HAP-1 (cell line): Measurements from ENCODE around the gene CAMK1D.

Experiments used
- DNase-seq, 2 experiments: peaks; one replicate each; pipeline ENCODE4 v3.0.0-alpha.2; 2016 to 2020; ENCODE audit warnings: low spot score in 2 of 2
- H3K27me3 ChIP-seq: fragments of 250-450 bp; sonication (Bioruptor Pico); 2 replicates; pipeline ENCODE4 v1.5.1; 2020; ENCODE audit warnings: low read depth, mild to moderate bottlenecking, moderate library complexity
- H3K36me3 ChIP-seq: fragments of 250-450 bp; sonication (Bioruptor Pico); replicated peaks from 2 replicates; pipeline ENCODE4 v1.5.1; 2020; ENCODE audit warnings: mild to moderate bottlenecking
- H3K4me1 ChIP-seq: fragments of 250-450 bp; sonication (Bioruptor Pico); 2 replicates; pipeline ENCODE4 v1.5.1; 2020; ENCODE audit warnings: mild to moderate bottlenecking
- H3K4me3 ChIP-seq: fragments of 250-450 bp; sonication (Bioruptor Pico); 2 replicates; pipeline ENCODE4 v1.5.1; 2020; ENCODE audit warnings: mild to moderate bottlenecking, moderate library complexity
- H3K9me3 ChIP-seq: fragments of 250-450 bp; sonication (Bioruptor Pico); 2 replicates; pipeline ENCODE4 v1.5.1; 2020; ENCODE audit warnings: mild to moderate bottlenecking, moderate library complexity
- in situ Hi-C: fragments of 300-500 bp; cut with MboI; formaldehyde crosslinking; loops from 3 replicates; pipeline ENCODE4 v1.14.3; 2020; ENCODE audit warnings: low sequenced_read_pairs, inconsistent platforms, mixed read lengths

CAMK1D gene

DNA sequence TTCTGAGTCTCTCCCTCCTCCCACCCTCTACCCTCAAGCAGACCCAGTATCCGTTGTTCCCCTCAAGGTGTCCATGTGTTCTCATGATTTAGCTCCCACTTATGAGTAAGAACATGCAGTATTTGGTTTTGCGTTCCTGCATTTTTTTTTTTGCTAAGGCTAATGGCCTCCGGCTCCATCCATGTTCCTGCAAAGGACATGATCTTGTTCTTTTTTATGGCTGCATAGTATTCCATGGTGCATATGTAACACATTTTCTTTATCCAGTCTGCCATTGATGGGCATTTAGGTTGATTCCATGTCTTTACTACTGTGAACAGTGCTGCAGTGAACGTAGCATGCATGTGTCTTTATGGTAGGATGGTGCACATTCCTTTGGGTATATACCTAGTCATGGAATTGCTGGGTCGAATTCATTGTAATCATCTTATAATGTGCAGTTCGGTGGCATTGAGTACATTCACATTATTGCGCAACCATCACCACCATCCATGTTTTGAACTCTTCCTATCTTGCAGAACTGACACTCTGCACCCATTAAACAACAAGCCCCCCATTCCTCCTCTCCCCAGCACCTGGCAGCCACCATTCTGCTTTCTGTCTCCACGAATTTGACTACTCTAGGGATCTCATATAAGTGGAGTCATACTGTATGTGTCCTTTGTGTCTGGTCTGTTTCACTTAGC is 125.5 kb downstream of the CAMK1D start:
- no peaks in the 10 kb centered on the region for H3K27me3 ChIP-seq
- no peak overlapping the region for H3K4me3 ChIP-seq
- no peaks in the 10 kb centered on the region for H3K36me3 ChIP-seq
- DNase-seq: no peak
- H3K9me3 ChIP-seq: no peaks in the 10 kb centered on the region
- in situ Hi-C loops: no loop called here
- no peaks in the 10 kb centered on the region for H3K4me1 ChIP-seq

DNA sequence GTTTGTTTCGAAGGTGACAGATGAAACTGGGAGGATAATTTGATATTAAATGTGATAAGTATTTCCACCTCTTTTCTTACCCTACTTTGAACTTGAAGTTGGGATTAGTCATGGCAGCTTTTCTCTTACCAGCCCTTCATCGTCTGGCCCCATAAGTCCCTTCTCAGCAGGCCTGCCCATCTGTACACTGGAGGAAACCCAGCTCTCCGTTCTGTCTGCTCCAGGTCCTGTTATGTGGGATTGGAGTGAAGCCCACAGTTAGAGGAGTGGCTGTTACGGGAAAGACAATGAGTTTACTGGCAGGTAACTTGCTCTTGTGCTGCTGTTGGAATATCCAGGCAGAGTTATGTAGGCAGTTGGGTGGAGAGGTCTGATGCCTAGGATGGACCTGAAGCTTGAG is 127.3 kb downstream of the CAMK1D start:
- no peaks in the 10 kb centered on the region for H3K36me3 ChIP-seq
- in situ Hi-C loops: no loop called here
- DNase-seq: no peak
- peaks cover 4% of the 10 kb centered on the region for H3K4me1 ChIP-seq
- H3K9me3 ChIP-seq: no peaks in the 10 kb centered on the region
- H3K27me3 ChIP-seq: no peaks in the 10 kb centered on the region
- H3K4me3 ChIP-seq: no peak overlapping the region

DNA sequence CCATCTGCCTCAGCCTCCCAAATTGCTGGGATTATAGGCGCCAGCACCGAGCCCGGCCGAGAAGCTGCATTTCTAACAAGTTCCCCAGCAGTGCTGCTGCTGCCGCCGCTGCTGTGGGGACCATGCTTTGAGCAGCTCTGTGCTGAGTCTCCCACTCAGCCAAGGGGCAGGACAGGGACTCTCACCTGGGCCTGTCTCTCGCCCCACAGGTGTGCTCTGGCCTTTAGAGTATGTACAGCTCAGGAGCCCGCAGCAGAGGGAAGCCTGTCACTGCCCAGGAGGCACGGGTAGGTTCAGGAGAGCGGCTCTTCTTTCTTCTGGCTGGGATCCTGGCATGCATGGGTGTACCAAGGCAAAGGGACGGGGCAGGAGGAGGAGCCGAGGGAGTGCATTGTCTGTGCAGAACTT is 130.1 kb downstream of the CAMK1D start:
- H3K4me3 ChIP-seq: no peak overlapping the region
- no peak for DNase-seq
- peaks cover 16% of the 10 kb centered on the region for H3K4me1 ChIP-seq
- no peaks in the 10 kb centered on the region for H3K9me3 ChIP-seq
- no peaks in the 10 kb centered on the region for H3K27me3 ChIP-seq
- in situ Hi-C loops: no loop called here
- H3K36me3 ChIP-seq: no peaks in the 10 kb centered on the region

DNA sequence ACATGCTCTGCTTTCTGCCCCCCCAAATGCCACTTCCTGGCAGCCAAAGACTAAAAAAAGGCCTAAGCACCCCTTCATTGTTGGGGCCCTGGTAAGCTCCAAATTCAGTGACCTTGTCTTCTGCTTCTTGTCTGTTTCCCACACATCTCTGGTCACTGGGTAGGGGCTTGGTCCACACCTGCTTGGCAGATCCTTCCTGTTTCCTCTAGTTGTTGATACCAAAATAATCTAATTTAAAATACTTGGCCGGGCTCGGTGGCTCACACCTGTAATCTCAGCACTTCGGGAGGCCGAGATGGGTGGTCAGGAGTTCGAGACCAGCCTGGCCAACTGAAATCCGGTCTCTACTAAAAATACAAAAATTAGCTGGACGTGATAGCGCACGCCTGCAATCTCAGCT is 130.6 kb downstream of the CAMK1D start:
- no peak for DNase-seq
- H3K27me3 ChIP-seq: no peaks in the 10 kb centered on the region
- peaks cover 16% of the 10 kb centered on the region for H3K4me1 ChIP-seq
- no peak overlapping the region for H3K4me3 ChIP-seq
- in situ Hi-C loops: no loop called here
- H3K36me3 ChIP-seq: no peaks in the 10 kb centered on the region
- no peaks in the 10 kb centered on the region for H3K9me3 ChIP-seq

- no peaks in the 10 kb centered on the region for H3K36me3 ChIP-seq
- in situ Hi-C loops: no loop called here
- H3K4me3 ChIP-seq: no peak overlapping the region
- DNase-seq: no peak
- H3K27me3 ChIP-seq: no peaks in the 10 kb centered on the region
- no peaks in the 10 kb centered on the region for H3K9me3 ChIP-seq
- H3K4me1 ChIP-seq: peaks cover 16% of the 10 kb centered on the region
These were observed 131.1 kb downstream of the CAMK1D start for GRCh38 chr10:12480440-12480839.

DNA sequence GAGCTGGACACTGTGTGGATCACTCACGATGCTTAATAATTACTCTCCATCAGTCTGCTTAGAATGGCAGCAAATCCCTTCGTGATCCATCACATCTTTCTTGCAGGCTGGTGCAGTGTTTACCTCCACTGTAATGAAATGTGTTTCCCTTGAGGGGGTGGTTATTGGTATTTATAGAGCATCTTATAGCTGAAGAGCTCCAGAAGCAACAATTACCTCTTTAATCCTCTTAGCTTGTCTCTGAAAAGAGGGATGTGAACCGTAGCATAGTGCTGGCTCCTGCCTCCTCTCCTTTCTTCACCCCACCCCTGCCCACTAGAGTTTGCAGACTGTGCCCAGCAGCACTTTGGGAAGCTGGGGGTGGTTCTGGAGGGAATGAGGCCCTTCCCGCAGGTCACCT is 132.6 kb downstream of the CAMK1D start:
- H3K4me1 ChIP-seq: peaks cover 16% of the 10 kb centered on the region
- DNase-seq: peak; percentile 65 to 90
- in situ Hi-C loops: no loop called here
- H3K27me3 ChIP-seq: no peaks in the 10 kb centered on the region
- no peaks in the 10 kb centered on the region for H3K9me3 ChIP-seq
- no peaks in the 10 kb centered on the region for H3K36me3 ChIP-seq
- no peak overlapping the region for H3K4me3 ChIP-seq

GRCh38 chr10:12482587-12482986 is 133.2 kb downstream of the CAMK1D start:
- H3K4me1 ChIP-seq: peaks cover 16% of the 10 kb centered on the region
- H3K27me3 ChIP-seq: no peaks in the 10 kb centered on the region
- in situ Hi-C loops: no loop called here
- no peak overlapping the region for H3K4me3 ChIP-seq
- no peaks in the 10 kb centered on the region for H3K36me3 ChIP-seq
- H3K9me3 ChIP-seq: no peaks in the 10 kb centered on the region
- DNase-seq: peak in 1 of 2 experiments; percentile 7

- no peak for DNase-seq
- Histone ChIP-seq H3K9me3 (no peaks in the 10 kb centered on the region), H3K4me3 (no peak overlapping the region), H3K36me3 (no peaks in the 10 kb centered on the region), H3K27me3 (no peaks in the 10 kb centered on the region), H3K4me1 (peaks cover 16% of the 10 kb centered on the region)
- in situ Hi-C loops: no loop called here
These were observed 134.9 kb downstream of the CAMK1D start for GRCh38 chr10:12484002-12484918.

DNA sequence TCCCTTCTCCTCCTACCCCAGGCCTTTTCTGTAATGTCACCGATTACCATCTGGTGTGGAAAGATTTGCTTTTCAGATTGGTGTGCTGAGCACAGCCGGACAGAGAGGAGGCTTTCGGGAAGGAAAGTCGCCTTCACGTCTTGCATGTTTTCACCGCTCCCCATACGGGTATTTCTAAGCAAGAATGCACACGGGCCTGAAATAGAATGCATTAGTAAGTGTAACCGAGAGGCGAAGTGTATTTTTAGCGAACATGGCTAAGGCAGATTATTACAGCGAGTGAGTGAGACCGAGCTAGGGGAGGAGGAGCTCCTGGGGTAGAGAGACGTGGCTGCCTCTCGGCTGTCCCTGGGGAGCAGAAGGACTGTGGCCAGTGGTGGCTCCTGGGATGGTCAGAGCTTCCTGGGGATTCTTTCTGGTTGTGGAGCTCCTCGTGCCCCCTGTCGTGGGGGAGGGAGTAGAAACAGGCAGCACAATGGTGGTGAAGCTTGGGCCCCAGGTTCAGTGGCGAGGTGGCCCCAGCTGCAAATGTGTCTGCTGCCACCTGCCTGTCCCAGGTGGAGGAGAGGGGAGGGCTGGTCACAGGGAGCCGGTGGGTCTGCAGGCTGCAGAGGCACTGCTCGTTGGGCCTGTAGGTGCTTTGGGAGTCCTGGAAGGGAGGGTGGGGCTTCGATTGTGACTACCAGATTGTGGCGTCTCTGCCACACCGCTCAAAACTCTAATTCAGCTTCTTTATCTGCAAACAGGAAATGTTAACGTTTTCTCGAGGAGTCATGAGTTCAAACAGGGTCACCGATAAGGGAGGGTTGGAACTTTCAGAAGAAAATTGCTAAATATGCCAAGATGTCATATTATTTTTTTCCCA is 135.8 kb downstream of the CAMK1D start:
- peaks cover 16% of the 10 kb centered on the region for H3K4me1 ChIP-seq
- no peaks in the 10 kb centered on the region for H3K36me3 ChIP-seq
- H3K27me3 ChIP-seq: no peaks in the 10 kb centered on the region
- no peak overlapping the region for H3K4me3 ChIP-seq
- no peaks in the 10 kb centered on the region for H3K9me3 ChIP-seq
- in situ Hi-C loops: no loop called here
- no peak for DNase-seq

- H3K9me3 ChIP-seq: no peaks in the 10 kb centered on the region
- no peaks in the 10 kb centered on the region for H3K27me3 ChIP-seq
- in situ Hi-C loops: no loop called here
- H3K36me3 ChIP-seq: no peaks in the 10 kb centered on the region
- H3K4me1 ChIP-seq: peaks cover 6% of the 10 kb centered on the region
- no peak for DNase-seq
- no peak overlapping the region for H3K4me3 ChIP-seq
These were observed 138.0 kb downstream of the CAMK1D start for GRCh38 chr10:12487366-12487765.

GRCh38 chr10:12488626-12489025 is 139.3 kb downstream of the CAMK1D start:
- Histone ChIP-seq H3K36me3 (no peaks in the 10 kb centered on the region), H3K27me3 (no peaks in the 10 kb centered on the region), H3K4me1 (no peaks in the 10 kb centered on the region), H3K9me3 (no peaks in the 10 kb centered on the region), H3K4me3 (no peak overlapping the region)
- in situ Hi-C loops: no loop called here
- no peak for DNase-seq

DNA sequence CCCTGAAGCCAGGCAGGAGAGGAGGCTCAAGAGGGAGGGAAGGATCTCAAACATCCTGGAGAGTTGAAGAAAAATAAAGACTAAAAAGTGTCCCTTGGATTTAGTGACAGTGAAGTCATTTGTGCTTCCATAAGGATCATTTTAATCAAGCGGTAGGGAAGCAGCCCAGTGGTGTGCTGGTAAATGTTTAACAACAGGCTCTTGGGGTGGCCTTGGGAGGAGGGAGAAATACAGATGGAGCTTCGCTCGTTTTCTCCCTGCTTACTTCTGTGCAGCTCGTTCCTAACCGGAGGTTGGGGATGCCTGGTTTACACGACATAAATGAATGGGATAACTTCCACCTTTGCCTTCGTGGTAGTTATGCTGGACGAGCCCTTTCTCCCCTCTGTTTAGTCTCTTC is 140.0 kb downstream of the CAMK1D start:
- Histone ChIP-seq H3K4me3 (no peak overlapping the region), H3K4me1 (no peaks in the 10 kb centered on the region), H3K27me3 (no peaks in the 10 kb centered on the region), H3K9me3 (no peaks in the 10 kb centered on the region), H3K36me3 (no peaks in the 10 kb centered on the region)
- in situ Hi-C loops: no loop called here
- DNase-seq: no peak

DNA sequence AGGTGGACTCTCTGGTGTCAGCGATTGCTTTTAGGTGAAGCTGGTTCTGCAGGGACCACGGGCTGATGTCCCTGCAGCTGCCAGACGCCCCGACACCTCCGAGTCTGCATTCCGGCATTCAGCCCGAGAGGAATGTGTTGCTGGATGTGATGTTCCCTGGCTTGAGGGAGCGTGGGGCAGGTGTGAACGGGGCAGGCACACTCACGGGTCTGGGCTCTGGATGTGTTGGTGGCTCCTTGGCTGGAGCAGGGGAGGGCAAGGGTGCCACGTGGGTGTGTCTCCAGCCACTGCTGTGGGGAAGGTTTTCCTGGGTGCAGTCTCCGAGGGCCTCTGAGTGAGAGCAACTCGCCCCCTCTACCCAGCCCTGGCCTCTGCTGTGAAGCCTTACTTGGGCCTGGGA is 140.5 kb downstream of the CAMK1D start:
- in situ Hi-C loops: no loop called here

More for the DNA sequence above, 140.5 kb downstream of the CAMK1D start:
- Histone ChIP-seq H3K9me3 (no peaks in the 10 kb centered on the region), H3K36me3 (no peaks in the 10 kb centered on the region), H3K4me3 (no peak overlapping the region), H3K27me3 (no peaks in the 10 kb centered on the region), H3K4me1 (no peaks in the 10 kb centered on the region)
- no peak for DNase-seq
